Esophagus squamous epithelium (tissue), 4 donors: ENCODE data around the gene HTN1.
"Not testable (repeated sequence)": the region's sequence is repeated elsewhere in the genome, so short reads cannot be mapped to it uniquely, and the experiment has no call there.

Experiments
- POLR2A ChIP-seq, 4 donors: fragments of 450-650 bp; IDR thresholded peaks; one replicate each; pipeline ENCODE4 v1.6.1; 2017; ENCODE audit warnings: antibody characterized with exemption in 4 of 4, mild to moderate bottlenecking in 4 of 4, moderate library complexity in 3 of 4
- TF ChIP-seq, protein P1 (sequence below), 6 experiments: fragments of 450-650 bp in 4 of 6; fragments of 200-600 bp in 2 of 6; sonication (generic) in 2 of 6; IDR thresholded peaks; one replicate each; pipeline ENCODE4 v1.5.1; 2016 to 2019; ENCODE audit warnings: antibody characterized with exemption in 6 of 6, mild to moderate bottlenecking in 4 of 6, moderate library complexity in 4 of 6

DNA sequence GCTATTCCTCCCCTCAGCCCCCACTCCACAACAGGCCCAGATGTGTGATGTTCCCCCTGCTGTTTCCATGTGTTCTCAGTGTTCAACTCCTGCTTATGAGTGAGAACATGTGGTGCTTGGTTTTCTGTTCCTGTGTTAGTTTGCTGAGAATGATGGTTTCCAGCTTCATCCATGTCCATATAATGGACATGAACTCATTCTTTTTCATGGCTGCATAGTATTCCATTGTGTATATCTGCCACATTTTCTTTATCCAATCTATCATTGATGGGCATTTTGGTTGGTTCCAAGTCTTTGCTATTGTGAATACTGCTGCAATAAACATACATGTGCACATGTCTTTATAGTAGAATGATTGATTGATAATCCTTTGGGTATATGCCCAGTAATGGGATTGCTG, 10.3 kb upstream of the HTN1 start:
- TF ChIP-seq, protein P1, sequence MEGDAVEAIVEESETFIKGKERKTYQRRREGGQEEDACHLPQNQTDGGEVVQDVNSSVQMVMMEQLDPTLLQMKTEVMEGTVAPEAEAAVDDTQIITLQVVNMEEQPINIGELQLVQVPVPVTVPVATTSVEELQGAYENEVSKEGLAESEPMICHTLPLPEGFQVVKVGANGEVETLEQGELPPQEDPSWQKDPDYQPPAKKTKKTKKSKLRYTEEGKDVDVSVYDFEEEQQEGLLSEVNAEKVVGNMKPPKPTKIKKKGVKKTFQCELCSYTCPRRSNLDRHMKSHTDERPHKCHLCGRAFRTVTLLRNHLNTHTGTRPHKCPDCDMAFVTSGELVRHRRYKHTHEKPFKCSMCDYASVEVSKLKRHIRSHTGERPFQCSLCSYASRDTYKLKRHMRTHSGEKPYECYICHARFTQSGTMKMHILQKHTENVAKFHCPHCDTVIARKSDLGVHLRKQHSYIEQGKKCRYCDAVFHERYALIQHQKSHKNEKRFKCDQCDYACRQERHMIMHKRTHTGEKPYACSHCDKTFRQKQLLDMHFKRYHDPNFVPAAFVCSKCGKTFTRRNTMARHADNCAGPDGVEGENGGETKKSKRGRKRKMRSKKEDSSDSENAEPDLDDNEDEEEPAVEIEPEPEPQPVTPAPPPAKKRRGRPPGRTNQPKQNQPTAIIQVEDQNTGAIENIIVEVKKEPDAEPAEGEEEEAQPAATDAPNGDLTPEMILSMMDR (IDR thresholded peaks at IDR 0.05): not testable (repeated sequence)
- not testable (repeated sequence) for TF ChIP-seq POLR2A (IDR thresholded peaks at IDR 0.05)
